ENCODE data around the gene STRIP2.
"Not testable (repeated sequence)": the region's sequence is repeated elsewhere in the genome, so short reads cannot be mapped to it uniquely, and the experiment has no call there.

STRIP2 gene

GRCh38 chr7:129524405-129524804, 90.2 kb downstream of the STRIP2 start:
- DNase-seq (ENCODE audit: extremely low spot score); POLR2A ChIA-PET: not testable (repeated sequence)
- TF ChIP-seq ZNF384 (IDR thresholded peaks at IDR 0.05): peak; percentile 87
- CTCF ChIA-PET: interaction anchor here (0.6 to 0.8 kb wide), 3 partner anchors 10 to 181 kb away, joined by 3 to 4 read pairs (median 3); no protein-coding TSS in a partner anchor

GRCh38 chr7:129525225-129525862, 91.1 kb downstream of the STRIP2 start:
- CTCF ChIA-PET: interaction anchor here (0.6 to 0.8 kb wide), 4 partner anchors 12 to 182 kb away, joined by 3 to 5 read pairs (median 4); no protein-coding TSS in a partner anchor
- POLR2A ChIA-PET: no interaction called here
- no peak for TF ChIP-seq FOXM1 (IDR thresholded peaks at IDR 0.05; ENCODE audit: borderline replicate concordance)
- no peak for TF ChIP-seq TARDBP (IDR thresholded peaks at IDR 0.05)
- no peak for TF ChIP-seq FOXA1 (IDR thresholded peaks at IDR 0.05)
- TF ChIP-seq BHLHE40 (IDR thresholded peaks at IDR 0.05; ENCODE audit: borderline replicate concordance): no peak
- no peak for TF ChIP-seq HDGF (IDR thresholded peaks at IDR 0.05; ENCODE audit: borderline replicate concordance)
- no peak for TF ChIP-seq ZNF384 (IDR thresholded peaks at IDR 0.05)
- TF ChIP-seq CTBP1 (IDR thresholded peaks at IDR 0.05; ENCODE audit: borderline replicate concordance): no peak
- TF ChIP-seq NFRKB (IDR thresholded peaks at IDR 0.05): no peak
- TF ChIP-seq ELF4 (IDR thresholded peaks at IDR 0.05): no peak
- no peak for DNase-seq (ENCODE audit: extremely low spot score)

- TF ChIP-seq ARNT (IDR thresholded peaks at IDR 0.05) (no peak), SP1 (IDR thresholded peaks at IDR 0.05) (no peak), NFRKB (IDR thresholded peaks at IDR 0.05) (no peak), HDGF (IDR thresholded peaks at IDR 0.05; ENCODE audit: borderline replicate concordance) (no peak), PKNOX1 (IDR thresholded peaks at IDR 0.05) (no peak), ZNF384 (IDR thresholded peaks at IDR 0.05) (no peak), SUZ12 (IDR thresholded peaks at IDR 0.05) (no peak), BHLHE40 (IDR thresholded peaks at IDR 0.05; ENCODE audit: borderline replicate concordance) (no peak), TARDBP (IDR thresholded peaks at IDR 0.05) (no peak), FOXA1 (IDR thresholded peaks at IDR 0.05) (no peak), LEF1 (IDR thresholded peaks at IDR 0.05; ENCODE audit: borderline replicate concordance) (no peak), ELF4 (IDR thresholded peaks at IDR 0.05) (no peak), L3MBTL2 (conservative IDR thresholded peaks at IDR 0.05) (no peak)
- CTCF ChIA-PET: no interaction called here
- POLR2A ChIA-PET: no interaction called here
- no peak for DNase-seq (ENCODE audit: extremely low spot score)
These were observed 95.4 kb downstream of the STRIP2 start for GRCh38 chr7:129529643-129530042.

GRCh38 chr7:129530795-129531391, 96.7 kb downstream of the STRIP2 start:
- POLR2A ChIA-PET: no interaction called here
- CTCF ChIA-PET: interaction anchor here (0.6 to 1.5 kb wide), 2 partner anchors 164 to 189 kb away, joined by 3 read pairs; no protein-coding TSS in a partner anchor
- TF ChIP-seq PKNOX1 (IDR thresholded peaks at IDR 0.05): no peak
- TF ChIP-seq TARDBP (IDR thresholded peaks at IDR 0.05): no peak
- TF ChIP-seq L3MBTL2 (conservative IDR thresholded peaks at IDR 0.05): no peak
- no peak for TF ChIP-seq FOXM1 (IDR thresholded peaks at IDR 0.05; ENCODE audit: borderline replicate concordance)
- TF ChIP-seq ARNT (IDR thresholded peaks at IDR 0.05): no peak
- TF ChIP-seq CTBP1 (IDR thresholded peaks at IDR 0.05; ENCODE audit: borderline replicate concordance): no peak
- TF ChIP-seq SP1 (IDR thresholded peaks at IDR 0.05): no peak
- TF ChIP-seq ELF4 (IDR thresholded peaks at IDR 0.05): no peak
- TF ChIP-seq ZNF384 (IDR thresholded peaks at IDR 0.05): no peak
- TF ChIP-seq FOXK2 (IDR thresholded peaks at IDR 0.05): no peak
- no peak for TF ChIP-seq FOXA1 (IDR thresholded peaks at IDR 0.05)
- DNase-seq (ENCODE audit: extremely low spot score): no peak

- ChIA-PET CTCF (interaction anchor here (1.5 kb wide), 1 partner anchor 165 kb away, joined by 3 read pairs; no protein-coding TSS in a partner anchor), POLR2A (interaction anchor here (0.8 kb wide), 1 partner anchor 9 kb away, joined by 3 read pairs; no protein-coding TSS in a partner anchor)
- TF ChIP-seq SUZ12 (IDR thresholded peaks at IDR 0.05): no peak
- DNase-seq (ENCODE audit: extremely low spot score): no peak
These were observed 97.5 kb downstream of the STRIP2 start for GRCh38 chr7:129531721-129532120.

- ChIA-PET CTCF (interaction anchor here (1.5 kb wide), 1 partner anchor 165 kb away, joined by 3 read pairs; no protein-coding TSS in a partner anchor), POLR2A (interaction anchor here (0.8 kb wide), 1 partner anchor 10 kb away, joined by 3 read pairs; no protein-coding TSS in a partner anchor)
- no peak for DNase-seq (ENCODE audit: extremely low spot score)
- TF ChIP-seq SP1 (IDR thresholded peaks at IDR 0.05): no peak
These were observed 98.1 kb downstream of the STRIP2 start for GRCh38 chr7:129532375-129532774.

- DNase-seq (ENCODE audit: extremely low spot score); POLR2A ChIA-PET: not testable (repeated sequence)
- CTCF ChIA-PET: interaction anchor here (0.6 kb wide), 1 partner anchor 11 kb away, joined by 4 read pairs; no protein-coding TSS in a partner anchor
These were observed 100.5 kb downstream of the STRIP2 start for GRCh38 chr7:129534558-129535274.

All from HEK293T (cell line).